ENCODE measurements around the gene AMBRA1.

AMBRA1 gene

DNA sequence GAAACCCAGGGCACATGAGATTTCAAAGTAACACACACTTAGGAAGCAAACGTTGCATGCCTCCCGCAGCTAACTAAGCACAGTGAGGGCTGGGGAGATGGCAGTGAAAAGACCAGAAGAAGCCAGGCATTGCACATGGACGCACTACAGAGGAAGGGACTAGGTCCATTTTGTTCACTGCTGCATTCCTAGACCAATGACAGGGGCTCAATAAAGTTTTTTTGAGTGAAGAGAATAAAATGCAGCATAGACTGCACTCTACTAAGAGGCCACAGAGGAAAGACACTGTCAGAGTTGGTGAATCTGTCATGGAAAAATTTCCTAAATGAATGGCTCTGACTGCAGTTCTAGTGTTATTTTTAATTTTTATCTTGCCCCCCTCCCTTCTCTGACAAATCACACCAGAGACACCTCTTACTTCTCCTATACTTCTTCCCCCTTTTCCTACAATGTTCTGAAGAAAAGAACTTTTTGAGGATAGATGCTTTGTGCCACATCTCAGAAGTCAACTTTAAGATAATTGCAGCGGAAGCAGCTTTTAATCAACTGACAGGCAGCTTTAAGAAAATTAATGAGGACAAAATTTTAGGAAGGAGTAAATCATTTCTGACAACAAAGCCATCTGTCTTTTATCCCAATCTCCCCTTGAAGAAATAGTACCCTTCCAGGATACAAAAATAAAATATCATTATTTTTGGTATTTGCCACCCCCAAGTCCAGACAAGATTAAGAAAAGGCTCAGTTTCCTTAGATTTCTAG lies 167.4 kb downstream of the AMBRA1 start:
- DNase-seq, result no peak

DNA sequence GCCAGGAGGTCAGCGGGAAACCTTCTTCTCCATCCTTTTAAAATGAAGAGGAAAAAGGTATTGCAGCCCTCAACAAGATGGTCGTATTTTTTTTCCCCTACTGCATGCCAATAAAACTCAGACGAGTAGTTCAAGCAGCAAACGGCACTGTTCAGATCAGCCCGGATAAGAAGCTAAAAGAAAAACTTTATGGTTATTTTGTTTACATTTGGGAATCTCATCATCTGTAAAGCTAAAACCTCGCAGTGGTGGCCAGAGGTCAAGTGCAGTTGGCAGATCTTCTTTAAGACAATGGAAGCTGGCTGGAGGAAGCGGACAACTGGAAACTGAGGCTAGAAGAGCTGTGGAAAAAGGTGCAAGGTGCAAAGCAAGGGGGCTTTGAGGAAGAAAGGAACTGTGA lies 171.2 kb downstream of the AMBRA1 start:
- DNase-seq, result no peak

DNA sequence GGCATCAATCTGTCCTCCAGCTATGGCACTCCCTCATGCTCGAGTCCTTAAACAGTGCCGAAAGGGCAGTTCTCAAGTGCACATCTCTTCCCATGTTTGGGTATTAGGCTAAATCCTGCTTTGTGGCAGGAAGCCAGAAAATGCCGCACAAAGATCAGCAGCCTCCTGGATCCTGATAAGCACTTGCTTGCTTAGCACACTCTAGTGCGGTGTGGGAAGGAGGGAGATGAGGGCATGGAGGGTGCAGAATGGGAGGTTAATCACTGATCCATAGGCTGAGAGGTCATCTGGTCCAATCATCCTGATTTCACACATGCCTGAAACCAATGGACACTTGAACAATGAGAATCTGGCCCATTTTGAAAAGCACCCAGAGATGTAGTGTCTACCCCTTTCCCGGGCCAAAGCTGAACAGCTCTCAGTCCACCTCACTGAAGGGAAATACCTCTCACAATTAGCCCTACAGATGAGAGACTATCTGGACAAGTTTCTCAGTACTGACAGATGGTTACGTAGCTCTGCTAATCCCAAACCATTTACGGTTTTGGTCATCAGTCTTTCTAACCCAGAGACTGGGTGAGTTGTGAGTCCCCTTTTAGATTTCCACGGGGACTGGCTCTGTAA lies 172.5 kb downstream of the AMBRA1 start:
- no peak for DNase-seq

DNA sequence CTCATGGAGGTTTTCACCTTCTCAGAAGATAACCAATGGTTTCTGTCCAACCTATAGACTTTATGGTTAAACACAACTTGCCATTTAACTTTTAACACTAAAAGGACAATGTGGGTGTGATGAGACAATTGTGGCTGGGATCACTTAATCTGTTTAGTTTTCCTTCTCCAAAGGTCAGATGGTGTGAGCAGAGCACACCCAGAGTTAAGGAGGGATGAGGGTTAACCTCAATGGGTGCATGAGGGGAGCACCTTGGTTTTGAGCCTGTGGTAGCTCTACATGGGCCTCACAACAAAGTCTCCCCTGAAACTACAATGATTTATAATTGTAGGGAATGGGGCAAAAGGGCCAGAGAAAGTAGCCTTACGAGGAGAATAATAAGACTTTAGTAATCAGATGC lies 173.3 kb downstream of the AMBRA1 start:
- DNase-seq, result no peak

DNA sequence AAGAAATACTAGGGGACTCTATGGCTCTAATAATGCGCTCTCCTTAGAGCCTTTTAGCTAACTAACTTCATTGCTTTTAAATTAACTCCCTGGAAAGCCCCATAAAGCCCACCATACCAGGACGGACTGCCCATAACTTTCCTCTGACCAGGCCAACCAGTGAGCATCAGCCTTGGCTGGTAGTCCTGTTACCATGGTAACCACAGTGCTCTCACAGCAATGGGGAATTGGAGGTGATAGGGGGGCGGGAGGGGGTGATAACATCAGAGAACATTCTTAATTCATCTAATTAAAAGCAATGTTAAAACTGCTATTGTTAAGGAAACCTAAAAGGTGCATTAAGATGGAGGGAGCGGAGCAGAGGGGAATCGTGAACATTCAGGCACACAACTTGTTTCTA lies 175.1 kb downstream of the AMBRA1 start:
- no peak for DNase-seq

DNA sequence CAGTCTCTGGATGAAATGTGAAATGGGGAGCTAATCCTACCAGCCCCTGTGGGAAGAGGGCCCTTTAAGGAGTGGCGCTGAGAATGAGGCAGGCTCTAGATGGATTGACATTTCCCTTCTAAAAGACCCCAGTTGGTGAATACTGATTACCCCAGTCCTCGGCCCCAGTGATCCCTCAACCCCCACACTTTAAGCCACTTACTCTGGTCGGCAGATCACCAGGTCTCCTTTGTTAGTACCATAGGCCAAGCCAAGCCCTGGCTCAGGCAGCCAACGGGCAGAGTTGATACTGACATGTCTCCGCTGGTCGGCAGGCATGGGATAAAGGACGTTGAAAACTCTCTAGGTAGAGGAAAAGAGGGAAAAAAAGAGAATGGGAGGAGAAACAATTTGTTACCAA lies 176.1 kb downstream of the AMBRA1 start:
- DNase-seq, result no peak

DNA sequence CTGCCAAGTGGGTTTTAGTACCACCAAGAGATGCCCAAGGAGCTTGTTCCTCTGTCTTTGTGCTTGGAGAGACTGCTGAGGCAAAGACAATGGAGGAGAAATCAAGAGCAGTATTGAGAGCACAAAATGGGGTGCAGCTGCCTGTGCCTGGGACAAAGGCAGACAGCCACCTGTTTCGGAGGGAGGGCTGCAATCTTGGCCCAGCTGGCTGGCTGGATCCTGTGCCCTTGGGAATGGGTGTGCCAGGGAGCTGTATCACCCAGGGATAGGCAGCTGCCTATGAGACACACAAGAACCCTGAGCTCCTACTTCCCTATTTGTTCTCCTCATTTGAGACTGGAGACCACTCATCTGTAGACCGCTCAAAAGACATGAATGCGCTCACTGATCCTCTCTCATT lies 178.9 kb downstream of the AMBRA1 start:
- no peak for DNase-seq

DNA sequence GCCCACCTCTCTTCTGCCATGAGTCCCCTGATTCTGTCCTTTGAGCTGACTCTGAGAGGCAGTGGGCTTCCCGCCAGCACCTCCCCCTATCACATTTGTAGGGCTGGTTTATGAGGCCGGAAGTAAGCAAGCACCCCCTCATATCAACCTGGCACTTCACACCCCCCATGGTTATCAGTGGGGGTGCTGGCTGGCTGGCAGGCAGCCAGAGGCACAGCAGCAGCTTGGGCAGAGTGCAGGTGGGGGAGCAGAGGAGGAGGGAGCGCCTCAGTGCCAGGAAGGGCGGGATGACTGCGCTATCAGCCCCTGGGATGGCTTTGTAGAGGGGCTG lies 179.4 kb downstream of the AMBRA1 start:
- DNase-seq, result no peak

DNA sequence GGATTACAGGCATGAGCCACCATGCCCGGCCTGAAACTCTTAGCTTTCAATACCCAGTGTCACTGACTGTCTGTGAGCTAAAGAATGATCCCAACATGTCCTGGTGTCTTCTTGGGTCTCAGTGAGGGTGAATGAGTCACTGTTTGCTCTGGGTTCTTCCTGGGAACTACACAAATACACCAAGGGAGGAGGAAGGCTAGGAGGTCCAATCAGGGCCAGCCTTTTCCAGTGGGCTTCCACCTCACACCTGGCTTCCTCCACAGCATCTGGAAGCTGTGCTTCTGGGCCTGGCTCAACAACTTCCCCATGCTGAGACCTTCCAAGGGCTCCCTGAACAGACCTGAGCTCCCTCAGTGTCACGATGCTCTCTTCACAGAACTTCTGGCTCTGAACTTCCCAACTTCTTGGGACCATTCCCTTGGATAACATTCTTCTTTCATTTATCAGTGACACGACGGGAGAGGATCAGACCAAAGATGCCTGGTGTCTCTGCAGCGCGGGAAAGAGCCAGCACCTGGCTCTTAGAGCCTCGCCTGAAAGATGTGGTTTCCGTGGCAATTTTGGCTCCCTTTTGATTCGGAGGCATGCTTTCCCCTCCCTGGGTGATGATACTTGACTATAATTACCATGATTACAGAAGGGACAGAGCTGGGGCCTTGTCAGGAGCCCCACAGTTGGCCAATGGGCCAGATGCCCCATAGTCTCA lies 179.9 kb downstream of the AMBRA1 start:
- DNase-seq, result no peak

DNA sequence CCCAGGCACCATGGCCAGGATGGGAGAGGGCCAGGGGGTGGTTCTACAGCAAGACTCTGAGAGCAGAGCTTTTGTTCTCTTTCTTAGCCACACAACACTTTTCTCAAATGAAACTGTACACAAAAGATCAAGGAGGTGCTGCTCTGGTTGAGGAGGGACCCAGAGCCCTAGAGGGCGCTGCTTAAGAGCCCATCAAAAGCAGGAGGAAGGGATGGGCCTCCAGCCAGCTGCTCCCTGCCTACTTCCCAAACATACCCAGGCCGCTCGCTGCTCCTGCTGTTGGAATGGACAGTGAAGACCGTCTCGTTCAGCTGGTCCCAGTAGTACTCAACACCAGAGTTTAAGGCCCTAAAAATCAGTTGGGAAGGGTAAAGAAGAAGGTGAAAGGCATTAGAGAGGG lies 183.8 kb downstream of the AMBRA1 start:
- no peak for DNase-seq

DNA sequence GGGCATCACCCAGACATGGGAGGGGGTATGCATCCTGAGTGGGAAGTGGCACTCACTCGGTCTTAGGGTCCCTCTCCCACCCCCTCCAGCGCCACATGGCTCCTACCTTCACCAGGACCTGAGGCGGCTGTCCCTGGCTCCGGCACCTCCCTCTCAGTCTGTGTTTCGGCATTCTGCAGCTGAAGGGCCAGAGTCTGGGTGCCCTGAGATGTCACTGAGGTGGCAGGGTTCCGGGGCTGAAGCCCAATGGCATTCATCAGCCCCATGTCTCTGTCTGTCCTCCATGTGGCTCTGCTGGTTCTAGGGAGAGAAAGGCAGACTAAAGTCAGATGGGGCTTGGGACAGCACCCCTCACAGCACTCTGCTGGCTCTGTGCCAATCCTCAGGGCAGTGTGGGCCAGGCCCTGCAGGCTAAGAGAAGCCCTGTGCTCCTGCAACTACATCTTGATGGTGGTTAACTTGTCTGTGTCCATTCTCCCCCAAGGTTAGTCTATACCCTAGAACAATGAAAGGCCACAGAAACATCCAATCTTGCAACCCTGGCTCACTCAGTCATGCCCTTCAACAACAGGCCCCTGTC lies 185.3 kb downstream of the AMBRA1 start:
- no peak for DNase-seq

DNA sequence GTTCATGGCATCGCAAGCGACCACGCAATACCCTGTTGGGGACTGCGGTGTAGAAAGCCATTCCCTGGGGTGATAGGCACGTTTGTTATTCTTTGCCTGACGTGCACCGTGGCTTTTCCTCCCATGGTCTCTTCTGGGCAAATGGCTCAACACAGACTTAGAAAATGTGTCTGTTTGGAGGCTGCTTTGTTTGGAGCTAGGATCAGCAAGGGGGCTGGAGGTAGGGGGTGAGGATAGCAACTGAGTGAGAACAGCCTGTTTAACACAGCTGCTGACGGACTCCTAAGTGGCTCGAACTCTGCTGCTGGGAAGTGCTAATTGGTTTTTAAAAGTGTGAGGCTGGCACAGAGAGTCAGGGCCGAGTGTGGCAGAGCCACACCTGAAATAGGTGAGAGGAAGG lies 186.2 kb downstream of the AMBRA1 start:
- DNase-seq, result no peak

DNA sequence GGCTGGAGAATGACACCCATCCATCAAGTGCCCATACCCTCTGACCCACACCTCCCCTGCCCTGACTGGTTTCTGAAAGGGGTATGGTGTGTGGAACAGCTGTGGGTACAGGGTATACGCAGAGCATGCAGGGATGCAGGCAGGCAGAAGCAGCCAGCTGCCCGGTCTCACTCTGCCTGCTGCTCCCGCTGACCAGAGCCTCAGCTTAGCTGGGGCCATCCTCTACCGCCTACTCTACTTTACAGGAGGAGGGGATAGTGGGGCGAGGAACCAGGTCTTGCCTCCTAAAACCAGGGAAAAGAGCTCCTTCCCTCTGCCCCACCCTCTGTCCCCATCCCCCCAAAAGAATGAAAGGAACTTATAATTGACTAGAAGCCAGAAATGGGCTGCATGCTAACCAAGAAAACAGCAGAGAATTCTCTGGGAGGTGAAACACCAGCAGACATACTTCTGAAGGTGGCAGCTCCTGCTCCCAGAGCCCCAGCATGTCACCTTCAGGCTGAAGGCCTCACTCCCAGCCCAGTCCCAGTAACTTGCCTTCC lies 189.3 kb downstream of the AMBRA1 start:
- no peak for DNase-seq

DNA sequence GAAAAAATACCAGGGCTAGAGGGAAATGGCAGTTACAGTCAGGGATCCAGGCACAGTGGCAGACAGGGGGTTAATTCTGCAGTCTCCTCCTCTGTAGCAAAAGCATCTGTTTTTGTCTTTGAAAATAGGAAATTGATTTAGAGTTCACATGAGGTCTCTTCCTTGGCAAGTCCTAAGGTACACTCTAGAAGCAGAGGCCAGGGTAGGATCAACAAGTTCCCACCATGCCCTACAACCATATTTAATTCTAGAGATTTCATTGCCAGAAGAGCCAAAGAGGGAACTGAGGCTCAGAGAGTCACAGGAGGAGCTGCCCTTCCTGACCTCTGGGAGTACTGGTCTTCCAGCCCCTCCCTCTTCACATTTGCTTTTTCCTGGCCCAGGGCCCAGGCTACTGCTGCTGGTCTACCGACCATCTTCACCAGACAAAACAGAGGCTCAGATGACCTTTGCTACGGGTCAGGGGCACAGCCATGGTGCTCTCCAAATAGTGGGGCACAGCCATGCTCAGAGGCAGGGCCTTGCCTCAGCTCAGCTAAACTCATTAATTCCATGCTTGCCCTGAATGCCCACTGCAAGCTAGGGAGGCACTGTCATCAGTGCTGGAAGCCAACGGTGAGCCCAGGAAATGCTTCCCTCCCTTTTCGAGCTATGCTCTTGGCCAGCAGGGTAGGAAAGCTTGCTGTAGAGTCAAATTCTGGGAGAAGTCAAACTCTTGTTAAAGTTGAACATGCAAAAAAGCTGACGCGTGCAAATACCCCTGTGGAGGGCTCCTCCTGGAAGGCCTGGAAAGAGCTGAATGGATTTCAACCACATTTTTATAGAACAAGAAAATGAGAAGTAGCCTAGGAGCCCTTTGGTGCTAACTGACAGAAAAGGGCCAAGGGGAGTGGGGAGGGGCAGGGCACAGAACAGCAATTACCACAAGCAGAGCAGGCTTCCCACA lies 190.6 kb downstream of the AMBRA1 start:
- DNase-seq, result no peak

DNA sequence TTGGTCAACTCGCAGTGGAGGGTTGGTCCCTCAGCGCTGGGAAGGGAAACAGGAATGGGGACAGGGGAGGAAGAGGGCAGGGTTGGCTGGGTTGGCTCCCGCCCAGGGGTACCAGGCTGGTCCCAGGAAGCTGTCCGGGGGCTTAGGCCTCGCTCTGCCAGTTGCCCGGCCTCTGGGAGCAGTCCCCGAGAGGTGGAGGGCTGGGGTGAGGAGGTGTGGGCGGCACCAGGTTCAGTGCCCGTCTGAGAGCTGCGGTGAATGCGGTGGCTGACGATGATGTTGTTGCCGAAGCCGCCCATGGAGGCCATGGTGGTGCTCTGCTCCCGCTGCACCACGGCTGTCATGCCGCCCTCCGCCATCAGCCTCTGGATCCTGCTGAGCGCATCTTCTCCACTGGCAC lies 196.3 kb downstream of the AMBRA1 start:
- DNase-seq, result no peak

DNA sequence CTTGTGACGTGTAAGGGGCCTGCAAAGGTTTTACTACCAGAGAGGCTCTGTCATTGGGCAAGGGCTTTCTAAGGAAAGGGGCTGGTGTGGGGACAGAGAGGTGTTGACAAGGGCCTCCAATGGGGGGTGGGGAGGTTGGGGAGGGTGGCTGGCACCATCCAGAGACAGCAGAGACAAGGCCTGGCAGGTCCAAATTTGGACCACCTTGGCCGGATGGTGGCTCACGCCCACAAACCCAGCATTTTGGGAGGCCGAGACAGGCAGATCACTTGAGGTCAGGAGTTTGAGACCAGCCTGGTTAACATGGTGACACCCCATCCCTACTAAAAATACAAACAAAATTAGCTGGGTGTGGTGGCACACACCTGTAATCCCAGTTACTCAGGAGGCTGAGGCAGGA lies 200.1 kb downstream of the AMBRA1 start:
- no peak for DNase-seq

DNA sequence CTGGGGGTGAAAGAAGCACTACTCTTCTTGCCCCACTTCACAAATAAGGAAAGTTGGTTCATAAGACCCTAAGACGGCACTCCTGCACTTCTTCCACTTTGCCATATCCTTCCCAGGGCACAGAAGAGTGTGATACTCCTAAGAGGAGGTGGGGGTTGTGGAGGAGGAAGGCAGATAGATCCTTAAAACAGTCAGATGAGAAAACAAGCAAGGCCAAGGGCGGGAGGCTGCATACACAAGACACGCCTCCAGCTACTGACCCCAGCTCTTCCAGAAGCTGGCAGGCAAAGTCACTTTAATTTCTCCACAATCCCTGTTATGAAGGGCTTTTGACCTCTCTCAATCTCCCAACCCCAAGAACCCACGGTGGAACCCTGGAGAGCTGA lies 200.6 kb downstream of the AMBRA1 start:
- DNase-seq, result no peak

DNA sequence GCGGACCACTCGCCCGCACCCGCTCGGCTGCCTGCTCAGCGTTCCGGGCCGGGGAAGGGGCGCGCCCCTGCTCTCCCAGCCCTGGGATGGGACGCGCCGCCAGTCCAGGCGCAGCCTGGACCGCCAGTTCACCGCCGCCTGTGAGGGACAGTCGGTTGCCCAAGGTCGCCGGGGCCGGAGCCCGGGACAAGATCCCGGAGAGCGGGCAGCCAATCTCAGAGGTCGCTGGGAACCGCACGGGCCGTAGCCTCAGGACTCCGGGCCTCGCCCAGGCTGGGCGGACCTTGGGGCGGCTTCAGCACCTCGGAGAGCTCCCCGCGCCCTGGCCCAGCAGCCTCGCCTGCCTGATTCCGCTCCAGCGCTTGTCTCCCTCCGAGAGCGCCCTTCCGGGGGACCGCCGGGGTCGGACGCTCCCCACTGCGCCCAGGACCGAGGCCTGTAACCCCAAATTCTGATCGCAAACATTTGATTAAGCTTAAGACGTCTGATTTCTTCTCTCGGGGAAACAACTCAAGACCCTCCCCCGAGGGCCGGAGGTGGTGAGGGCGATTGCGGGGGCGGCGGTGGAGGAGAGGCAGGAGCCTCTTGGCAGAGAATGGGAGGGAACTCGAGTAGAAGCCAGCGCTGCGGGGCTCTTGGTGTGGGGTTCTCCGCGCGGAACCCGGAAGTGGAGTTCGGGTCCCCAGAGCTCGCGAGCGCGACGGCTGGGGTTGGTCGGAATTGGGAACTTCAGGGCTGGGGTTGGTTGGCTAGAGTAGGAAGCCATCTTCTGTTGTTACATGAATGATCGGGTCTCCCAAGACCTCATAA lies 201.2 kb downstream of the AMBRA1 start:
- DNase-seq, result peak; percentile 90

DNA sequence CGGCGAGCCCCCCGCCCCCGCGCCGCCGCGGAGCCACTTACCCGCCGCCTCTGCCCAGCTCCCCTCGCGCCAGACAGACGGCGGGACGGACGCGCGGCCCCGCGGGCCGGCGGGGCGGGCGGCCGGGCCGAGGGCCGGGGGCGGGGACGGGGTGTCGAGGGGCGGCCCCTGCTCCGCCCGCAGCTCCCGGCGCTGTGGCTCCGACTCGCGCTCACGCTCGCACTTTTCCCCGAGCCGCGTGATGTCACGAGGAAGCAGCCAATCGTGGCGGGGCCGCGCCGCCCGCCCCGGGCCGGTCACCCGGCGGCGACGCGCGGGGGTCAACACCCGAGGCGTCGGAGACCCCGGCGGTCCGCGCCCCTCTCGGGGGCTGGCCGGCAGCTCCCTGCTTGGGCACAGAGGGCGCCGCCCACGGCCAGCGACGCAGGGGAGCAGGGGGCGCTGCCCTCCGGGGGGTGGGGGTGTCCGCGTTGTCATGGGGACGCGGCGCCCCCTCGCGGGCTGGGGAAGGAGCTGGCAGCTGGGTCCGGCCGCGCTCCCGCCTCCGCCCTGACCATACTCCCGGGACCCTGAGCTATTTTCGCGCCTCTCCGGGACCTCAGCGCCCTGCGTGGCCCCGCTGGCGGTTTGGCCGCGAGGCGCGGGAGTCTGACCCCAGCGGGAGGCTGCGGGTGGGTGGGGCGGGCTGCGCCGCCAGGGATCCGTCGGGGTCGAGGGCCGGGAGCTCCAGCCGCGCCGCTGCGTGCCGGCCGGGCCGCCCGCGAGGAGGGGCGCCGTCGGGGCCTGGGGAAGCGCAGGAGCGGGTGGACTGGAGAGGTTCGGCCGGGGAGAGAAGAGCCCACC lies 202.0 kb downstream of the AMBRA1 start, which contains the start of gene CHRM4:
Gene CHRM4 (minus strand): TSS at position 199 of the 843 bp plus-strand sequence. CDS start 5,219 bp downstream, outside the sequence.
- peak; percentile 48 for DNase-seq

DNA sequence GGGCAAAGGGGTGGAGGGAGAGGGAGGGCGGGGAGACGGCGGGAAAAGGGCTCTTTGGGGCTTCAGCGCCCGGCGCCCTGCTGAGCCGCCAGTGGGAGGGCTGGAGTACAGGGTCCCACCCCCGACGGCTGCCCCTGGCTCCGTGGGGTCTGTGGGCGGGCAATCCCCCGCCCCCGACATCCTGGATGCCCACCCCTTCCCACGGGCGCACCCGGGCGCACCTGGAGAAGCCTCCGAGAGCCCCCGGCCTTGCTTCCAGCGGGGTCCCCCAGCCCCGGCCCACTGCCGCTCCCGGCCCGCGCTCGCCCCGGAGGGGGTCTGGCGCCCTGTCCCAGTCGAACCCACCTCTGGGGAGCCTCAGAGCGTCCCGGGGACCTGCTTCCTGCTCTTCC lies 202.6 kb downstream of the AMBRA1 start:
- DNase-seq, result no peak

Data from suppressor macrophage treated with lipopolysaccharide for 4 hours (primary cell).